Activated B cell treated with CpG ODN at 0.5 μM for 24 hours (primary cell): ENCODE results near the gene KHSRP. TPM values are rescaled to one million over a fixed set of nuclear protein-coding genes. Genes with fewer than 3 reads are reported as not detected.

ENCODE experiments used
- ATAC-seq: fragments of 200-7000 bp; cut with Tn5 transposase; one replicate; pipeline ENCODE4 v1.10.0; 2021; ENCODE audit warnings: low read depth, mild to moderate bottlenecking, moderate library complexity
- CTCF ChIA-PET: fragments of 350-600 bp; sonication (Branson Sonifier 250); formaldehyde crosslinking; loops from one replicate; lab custom pipeline; 2021; ENCODE audit warnings: antibody characterized with exemption; lab: Charles Lee
- POLR2A ChIA-PET: fragments of 350-600 bp; sonication (Branson Sonifier 250); formaldehyde crosslinking; loops from one replicate; lab custom pipeline; 2021; ENCODE audit warnings: antibody characterized with exemption; lab: Charles Lee
- DNase-seq: peaks from one replicate; pipeline ENCODE4 v3.0.0; 2022
- H3K27ac Mint-ChIP-seq: one replicate; pipeline ENCODE4 v1.8.0; 2020; ENCODE audit warnings: mixed read lengths
- H3K27me3 Mint-ChIP-seq: one replicate; pipeline ENCODE4 v1.8.0; 2021; ENCODE audit warnings: mixed read lengths
- H3K36me3 Mint-ChIP-seq: one replicate; pipeline ENCODE4 v1.8.0; 2021; ENCODE audit warnings: low read depth, mixed read lengths
- H3K4me1 Mint-ChIP-seq: one replicate; pipeline ENCODE4 v1.8.0; 2021; ENCODE audit warnings: mixed read lengths
- H3K4me3 Mint-ChIP-seq: one replicate; pipeline ENCODE4 v1.8.0; 2020; ENCODE audit warnings: mild to moderate bottlenecking, mixed read lengths
- H3K9me3 Mint-ChIP-seq: one replicate; pipeline ENCODE4 v1.8.0; 2020; ENCODE audit warnings: mixed read lengths
- CTCF ChIP-seq: fragments of 200-600 bp; IDR thresholded peaks from one replicate; pipeline ENCODE4 v1.8.0; 2022; ENCODE audit warnings: antibody characterized with exemption, mild to moderate bottlenecking
- intact Hi-C: fragments of 100-400 bp; cut with micrococcal nuclease; formaldehyde crosslinking; loops from one replicate; pipeline ENCODE4 v1.15.1; 2024
- total RNA-seq: library from RNA; stranded (reverse); gene quantifications from 2 replicates; pipeline ENCODE4 v1.2.3, GENCODE V29; 2022

The KHSRP gene
- total RNA-seq, 1 donor from 2014 or later: 251 TPM

GRCh38 chr19:6364353-6364752 lies 60.3 kb downstream of the KHSRP start:
- TF ChIP-seq CTCF: no peak
- H3K36me3 Mint-ChIP-seq: peaks cover 50% of the 10 kb centered on the region
- intact Hi-C loops: loop anchor here (5.0 kb wide), 2 partner anchors 82 to 223 kb away; no protein-coding TSS in a partner anchor
- ChIA-PET CTCF (no interaction called here), POLR2A (no interaction called here)
- no peaks in the 10 kb centered on the region for H3K9me3 Mint-ChIP-seq
- H3K27me3 Mint-ChIP-seq: no peaks in the 10 kb centered on the region
- no peak overlapping the region for H3K4me3 Mint-ChIP-seq
- peaks cover 11% of the 10 kb centered on the region for H3K4me1 Mint-ChIP-seq
- ATAC-seq (no peak), DNase-seq (no peak)
- no peak overlapping the region for H3K27ac Mint-ChIP-seq

Other genes starting within 250 kb of the KHSRP start
- gene MLLT1, start 144.8 kb downstream of the KHSRP start, total RNA-seq: 39.0 and 41.3 TPM in 2 replicates
- gene ACER1, start 91.2 kb downstream of the KHSRP start, total RNA-seq: not detected in 2 replicates
- 60.6 and 68.2 TPM in 2 replicates for gene CLPP, start 63.3 kb downstream of the KHSRP start, total RNA-seq
- gene ALKBH7, start 52.0 kb downstream of the KHSRP start, total RNA-seq: 48.4 and 52.9 TPM in 2 replicates
- gene PSPN, start 48.9 kb downstream of the KHSRP start, total RNA-seq: 2.1 and 2.4 TPM in 2 replicates
- 67.6 and 68.1 TPM in 2 replicates for gene GTF2F1, start 31.6 kb downstream of the KHSRP start, total RNA-seq
- gene SLC25A41, start 9.0 kb upstream of the KHSRP start, total RNA-seq: 0.40 and 0.69 TPM in 2 replicates
- gene SLC25A23, start 35.0 kb upstream of the KHSRP start, total RNA-seq: 50.1 and 50.4 TPM in 2 replicates
- gene CRB3, start 39.5 kb upstream of the KHSRP start, total RNA-seq: 8.4 and 8.6 TPM in 2 replicates
- 90.0 and 95.1 TPM in 2 replicates for gene DENND1C, start 57.0 kb upstream of the KHSRP start, total RNA-seq
- gene TUBB4A, start 77.5 kb upstream of the KHSRP start, total RNA-seq: 13.2 and 16.8 TPM in 2 replicates
- gene TNFSF9, start 106.2 kb upstream of the KHSRP start, total RNA-seq: 6.0 and 7.1 TPM in 2 replicates
- gene CD70, start 166.3 kb upstream of the KHSRP start, total RNA-seq: 29.3 and 29.7 TPM in 2 replicates
- 0.64 and 0.73 TPM in 2 replicates for gene TNFSF14, start 245.3 kb upstream of the KHSRP start, total RNA-seq